GM19023 (cell line): ENCODE data around the gene CCND1.

Experiments
- ATAC-seq: cut with Tn5 transposase; IDR thresholded peaks from one replicate; pipeline ENCODE4 v1.9.1; 2021; ENCODE audit warnings: mild to moderate bottlenecking, moderate library complexity; ENCODE audit not compliant: unreplicated experiment

The CCND1 gene

DNA sequence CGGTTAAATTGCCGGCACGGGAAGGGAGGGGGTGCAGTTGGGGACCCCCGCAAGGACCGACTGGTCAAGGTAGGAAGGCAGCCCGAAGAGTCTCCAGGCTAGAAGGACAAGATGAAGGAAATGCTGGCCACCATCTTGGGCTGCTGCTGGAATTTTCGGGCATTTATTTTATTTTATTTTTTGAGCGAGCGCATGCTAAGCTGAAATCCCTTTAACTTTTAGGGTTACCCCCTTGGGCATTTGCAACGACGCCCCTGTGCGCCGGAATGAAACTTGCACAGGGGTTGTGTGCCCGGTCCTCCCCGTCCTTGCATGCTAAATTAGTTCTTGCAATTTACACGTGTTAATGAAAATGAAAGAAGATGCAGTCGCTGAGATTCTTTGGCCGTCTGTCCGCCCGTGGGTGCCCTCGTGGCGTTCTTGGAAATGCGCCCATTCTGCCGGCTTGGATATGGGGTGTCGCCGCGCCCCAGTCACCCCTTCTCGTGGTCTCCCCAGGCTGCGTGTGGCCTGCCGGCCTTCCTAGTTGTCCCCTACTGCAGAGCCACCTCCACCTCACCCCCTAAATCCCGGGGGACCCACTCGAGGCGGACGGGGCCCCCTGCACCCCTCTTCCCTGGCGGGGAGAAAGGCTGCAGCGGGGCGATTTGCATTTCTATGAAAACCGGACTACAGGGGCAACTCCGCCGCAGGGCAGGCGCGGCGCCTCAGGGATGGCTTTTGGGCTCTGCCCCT is 529 bp upstream of the CCND1 start:
- ATAC-seq = no peak

DNA sequence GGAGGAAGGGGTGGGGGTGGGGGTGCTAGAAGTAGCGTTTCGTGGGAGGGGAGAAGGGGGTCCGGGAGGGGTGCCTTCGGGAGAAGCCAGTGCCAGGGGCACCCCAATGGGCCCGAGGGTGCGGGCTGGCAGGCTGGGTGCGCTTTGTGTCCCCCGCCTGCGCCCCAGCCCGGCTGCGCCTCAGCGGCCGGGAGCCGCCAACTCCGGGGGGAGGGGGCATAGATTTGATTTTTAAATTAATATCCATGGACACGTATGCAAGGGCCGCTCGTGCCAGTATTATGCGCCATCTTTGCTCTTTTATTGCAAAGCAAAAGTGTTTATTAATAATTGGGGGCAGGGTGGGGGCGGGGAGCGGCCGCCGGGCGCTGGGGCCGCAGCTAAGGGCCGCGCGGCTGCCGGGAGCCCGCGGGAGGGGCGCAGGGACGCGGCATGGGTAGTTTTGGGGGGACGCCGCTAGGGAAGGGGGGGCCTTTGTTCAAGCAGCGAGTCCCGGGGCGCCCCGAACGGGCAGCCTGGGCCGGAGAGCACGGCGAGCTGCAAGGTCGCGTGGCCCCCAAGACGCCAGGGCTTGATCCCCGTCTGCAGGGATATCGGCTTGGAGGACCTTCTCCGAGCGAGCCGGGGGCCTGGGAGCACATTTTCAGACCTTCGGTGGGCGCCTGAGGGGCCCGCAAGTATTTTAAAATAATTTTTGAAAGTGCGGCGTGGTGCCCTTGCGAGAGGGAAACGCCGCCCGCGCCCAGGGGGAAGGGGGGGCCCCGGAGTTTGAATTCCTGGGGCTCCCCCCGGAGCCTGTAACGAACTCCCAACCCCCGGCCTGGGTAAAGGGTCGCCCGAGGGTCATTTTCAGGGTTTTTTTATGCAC is 959 bp downstream of the CCND1 start:
- ATAC-seq = no peak

DNA sequence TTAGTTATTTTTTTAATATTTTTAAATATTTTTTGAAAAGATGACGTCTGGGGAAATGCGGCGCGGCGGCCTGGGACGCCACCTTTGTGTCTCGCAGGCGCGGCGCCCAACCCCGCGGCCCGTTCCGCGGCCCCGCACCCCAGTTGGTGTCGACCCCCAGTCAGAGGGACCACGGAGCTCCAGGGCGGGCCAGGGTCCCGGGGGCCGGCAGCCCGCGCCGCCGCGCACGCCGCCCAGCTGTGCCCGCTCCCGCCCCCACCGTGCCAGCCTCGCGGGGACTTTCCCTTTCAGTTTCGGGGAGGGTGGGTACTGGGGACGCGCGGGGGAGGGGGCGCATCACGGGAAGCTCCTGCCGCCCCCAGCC is 1.6 kb downstream of the CCND1 start:
- no peak for ATAC-seq

DNA sequence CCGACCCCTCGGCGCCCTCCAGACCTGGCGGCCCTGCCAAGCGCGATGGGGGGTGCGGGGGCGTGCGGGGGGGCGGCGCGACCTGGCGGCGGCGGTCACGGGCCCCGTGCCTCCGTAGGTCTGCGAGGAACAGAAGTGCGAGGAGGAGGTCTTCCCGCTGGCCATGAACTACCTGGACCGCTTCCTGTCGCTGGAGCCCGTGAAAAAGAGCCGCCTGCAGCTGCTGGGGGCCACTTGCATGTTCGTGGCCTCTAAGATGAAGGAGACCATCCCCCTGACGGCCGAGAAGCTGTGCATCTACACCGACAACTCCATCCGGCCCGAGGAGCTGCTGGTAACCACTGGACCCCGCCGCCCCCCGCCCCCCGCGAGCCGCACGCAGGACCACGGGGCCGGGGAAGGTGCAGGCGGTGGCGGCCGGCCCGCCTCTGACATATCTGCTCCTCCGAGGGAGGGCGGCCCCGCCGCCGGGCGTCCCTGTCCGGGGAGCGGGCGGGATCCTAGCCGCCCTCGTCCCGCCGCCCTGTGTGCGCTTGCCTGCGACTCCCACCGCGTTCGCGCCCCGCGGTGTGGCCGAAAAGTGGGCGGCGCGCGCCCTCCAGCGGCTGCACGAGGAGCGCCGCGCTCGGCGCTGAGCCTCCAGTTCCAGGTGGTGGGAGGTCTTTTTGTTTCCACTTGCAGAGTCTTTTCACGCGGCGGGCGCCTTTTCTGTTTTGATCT is 2.1 kb downstream of the CCND1 start:
- no peak for ATAC-seq

DNA sequence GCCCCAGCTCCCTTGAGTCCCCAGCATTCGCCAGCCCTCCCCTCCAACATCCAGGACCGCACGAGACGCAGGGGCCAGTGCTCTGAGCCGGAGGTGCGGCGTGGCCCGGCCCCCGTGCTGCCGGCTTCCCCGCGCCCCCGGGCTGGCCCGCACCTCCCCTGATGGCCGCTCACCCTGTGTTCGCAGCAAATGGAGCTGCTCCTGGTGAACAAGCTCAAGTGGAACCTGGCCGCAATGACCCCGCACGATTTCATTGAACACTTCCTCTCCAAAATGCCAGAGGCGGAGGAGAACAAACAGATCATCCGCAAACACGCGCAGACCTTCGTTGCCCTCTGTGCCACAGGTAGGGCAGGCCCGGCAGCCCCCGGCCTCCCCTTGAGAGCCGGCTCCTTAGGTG is 2.7 kb downstream of the CCND1 start:
- ATAC-seq = no peak

DNA sequence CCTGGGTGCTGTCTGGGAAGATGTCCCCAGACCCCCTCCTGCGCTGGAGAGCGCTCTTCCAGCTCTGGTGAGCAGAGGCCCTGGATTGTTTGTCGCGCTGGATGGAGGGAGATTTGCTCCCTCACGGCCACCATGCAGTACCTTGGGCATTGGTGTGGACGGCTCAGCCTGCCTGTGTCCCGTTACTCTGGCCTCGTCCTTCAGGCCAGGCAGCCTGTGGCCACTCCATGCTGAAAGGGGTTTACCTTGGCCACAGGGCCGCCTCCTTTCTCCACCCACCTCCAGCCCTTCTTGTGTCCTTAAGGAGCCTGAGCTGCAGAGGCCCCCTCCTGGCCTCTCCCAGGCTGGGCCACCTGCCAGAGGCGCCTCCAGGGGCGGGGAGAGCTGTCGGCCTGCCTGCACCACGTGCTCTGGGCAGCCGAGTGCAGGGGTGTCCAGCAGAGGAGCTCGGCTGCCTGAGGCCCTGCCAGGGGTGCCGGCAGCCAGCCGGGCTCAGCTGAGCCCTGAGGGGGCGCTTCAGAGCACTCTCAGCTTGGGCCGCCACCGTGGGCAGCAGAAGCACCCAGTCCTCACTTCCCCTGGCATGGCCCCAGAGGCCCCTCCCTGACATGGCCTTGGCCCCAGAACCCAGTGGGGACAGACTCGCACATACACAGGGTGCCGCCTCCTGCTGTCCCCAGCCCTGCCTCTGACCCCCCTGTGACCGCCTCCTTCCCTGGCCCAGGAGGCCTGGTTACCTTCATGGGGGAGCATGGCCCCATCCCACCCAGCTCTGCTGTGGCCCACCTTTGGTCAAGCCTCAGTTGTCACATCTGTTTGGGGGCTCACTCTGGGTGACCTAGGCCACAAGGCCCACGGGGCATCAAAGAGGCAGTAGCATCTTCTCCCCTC is 3.4 kb downstream of the CCND1 start:
- no peak for ATAC-seq

DNA sequence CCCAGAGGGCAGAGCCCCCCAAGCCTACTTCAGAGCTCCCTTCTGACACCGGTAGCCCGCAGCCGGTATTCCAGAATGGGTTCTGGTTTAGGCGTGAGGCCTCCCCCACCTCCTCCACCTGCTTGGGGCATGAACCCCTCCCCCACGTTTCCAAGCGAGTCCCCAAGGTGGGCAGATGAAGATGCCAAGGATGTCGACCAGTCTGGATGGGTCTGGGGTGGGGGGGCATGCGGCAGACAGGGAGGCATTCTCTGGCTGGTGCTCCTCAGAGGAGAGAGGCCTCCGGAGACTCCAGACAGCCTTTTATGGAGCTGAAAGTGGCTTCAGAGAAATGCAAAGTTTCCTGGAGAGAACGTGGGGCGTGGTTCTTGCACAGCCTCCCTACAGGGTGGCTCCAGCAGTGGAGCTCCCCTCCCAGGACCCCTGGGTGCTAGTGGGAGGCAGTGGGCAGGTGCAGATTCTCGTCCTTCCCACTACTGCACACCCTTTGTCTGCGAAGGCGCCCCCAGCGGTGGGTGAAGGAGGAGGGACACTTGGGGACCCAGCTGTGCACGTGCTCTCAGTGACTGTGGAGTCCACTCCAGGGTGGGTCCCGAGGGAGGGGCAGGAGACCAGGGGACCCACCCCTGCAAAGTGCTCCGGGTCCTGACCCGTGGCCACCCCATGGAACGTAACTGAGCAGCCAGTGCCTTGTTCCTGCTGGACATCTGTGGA is 4.2 kb downstream of the CCND1 start:
- ATAC-seq = no peak

DNA sequence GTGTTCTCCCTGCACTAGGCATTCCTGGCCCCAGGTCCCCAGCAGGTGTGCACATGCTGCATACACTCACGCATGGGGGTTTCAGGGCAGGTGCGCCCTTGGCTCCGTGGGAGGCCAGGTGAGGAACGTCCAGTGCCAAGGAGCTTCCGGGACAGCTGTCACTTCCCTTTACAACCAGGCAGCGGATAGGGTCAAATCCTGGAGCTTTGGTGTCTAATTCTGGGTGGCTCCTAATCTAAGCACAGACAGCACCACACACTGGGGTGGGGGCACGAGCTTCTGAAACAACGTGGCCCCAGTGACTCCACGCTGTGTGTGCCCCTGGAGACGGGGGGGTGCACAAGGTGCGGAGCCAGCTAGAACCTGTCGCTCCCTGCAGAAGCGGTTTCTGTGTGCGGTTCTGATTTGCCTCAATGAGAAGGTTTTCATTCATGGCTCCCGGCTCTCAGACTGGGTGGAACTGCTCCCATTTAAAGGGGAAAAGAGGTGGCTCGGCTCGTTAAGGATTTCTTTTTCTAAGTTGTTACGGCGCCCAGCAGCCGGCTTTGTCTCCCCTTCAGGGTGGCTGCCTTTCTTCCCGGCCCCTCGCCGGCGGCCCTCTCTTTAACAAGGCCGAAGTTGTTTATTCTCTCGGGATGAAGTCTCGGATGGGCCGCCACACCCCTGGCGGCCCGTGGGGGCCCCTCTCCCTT is 5.0 kb downstream of the CCND1 start:
- ATAC-seq = no peak

DNA sequence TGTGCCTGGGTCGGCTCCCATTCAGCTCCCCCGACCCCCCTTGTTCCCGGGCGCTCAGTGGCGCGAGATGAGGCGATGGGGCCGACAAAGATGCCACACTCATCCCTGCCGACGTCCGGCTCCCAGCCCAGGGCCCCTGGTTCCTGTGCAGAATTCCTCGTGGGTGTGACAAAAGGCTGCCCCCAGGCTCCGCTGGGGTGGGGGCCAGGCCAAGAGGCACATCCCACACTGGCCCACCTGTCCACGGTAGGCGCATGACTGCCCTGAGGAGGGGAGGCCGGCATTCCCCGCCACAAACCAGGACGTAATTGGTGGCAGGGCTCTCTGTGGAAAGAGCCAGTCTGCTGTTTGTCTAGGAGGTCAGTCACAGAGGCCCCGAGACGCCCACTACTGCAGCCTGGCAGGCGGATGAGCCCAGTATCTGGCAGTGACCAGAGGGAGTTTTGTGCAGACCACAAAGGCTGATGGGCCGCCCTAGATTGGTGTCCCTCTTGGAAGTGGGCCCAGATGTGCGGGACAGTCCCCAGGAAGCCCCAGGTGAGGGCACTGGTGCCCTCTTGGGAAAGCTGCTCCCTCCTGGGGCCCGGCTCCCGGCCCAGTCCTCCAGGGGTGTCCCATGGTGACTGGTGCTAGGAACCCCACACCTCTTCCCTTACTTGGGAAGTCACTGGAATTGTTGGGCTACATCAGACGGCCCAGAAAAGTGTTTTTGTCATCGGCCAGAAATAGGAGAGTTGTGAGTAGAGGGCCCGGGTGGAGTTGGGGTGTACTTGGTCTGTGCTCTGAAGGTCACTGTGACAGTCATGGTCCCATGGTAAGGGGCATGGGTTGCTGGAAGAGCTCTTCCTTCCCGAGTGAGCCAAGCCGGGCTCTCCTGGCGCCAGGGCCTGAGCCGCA is 5.8 kb downstream of the CCND1 start:
- no peak for ATAC-seq

DNA sequence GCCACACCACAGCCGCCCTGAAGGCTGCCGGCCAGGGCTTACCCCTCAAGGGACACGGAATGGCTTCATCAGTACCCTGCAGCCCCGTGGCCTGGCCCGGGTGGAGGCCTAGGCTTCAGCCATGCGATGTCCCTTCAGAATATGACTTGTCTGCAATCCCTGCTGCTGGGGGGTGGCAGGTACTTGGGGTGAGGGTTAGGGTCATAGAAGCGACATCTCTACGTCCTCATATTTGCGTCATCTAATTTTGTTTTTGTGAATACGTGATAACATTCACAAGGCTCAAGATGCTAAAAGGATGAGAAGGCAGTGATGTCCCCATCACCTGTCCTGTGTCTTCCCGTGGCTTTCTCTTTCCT is 6.4 kb downstream of the CCND1 start:
- no peak for ATAC-seq

DNA sequence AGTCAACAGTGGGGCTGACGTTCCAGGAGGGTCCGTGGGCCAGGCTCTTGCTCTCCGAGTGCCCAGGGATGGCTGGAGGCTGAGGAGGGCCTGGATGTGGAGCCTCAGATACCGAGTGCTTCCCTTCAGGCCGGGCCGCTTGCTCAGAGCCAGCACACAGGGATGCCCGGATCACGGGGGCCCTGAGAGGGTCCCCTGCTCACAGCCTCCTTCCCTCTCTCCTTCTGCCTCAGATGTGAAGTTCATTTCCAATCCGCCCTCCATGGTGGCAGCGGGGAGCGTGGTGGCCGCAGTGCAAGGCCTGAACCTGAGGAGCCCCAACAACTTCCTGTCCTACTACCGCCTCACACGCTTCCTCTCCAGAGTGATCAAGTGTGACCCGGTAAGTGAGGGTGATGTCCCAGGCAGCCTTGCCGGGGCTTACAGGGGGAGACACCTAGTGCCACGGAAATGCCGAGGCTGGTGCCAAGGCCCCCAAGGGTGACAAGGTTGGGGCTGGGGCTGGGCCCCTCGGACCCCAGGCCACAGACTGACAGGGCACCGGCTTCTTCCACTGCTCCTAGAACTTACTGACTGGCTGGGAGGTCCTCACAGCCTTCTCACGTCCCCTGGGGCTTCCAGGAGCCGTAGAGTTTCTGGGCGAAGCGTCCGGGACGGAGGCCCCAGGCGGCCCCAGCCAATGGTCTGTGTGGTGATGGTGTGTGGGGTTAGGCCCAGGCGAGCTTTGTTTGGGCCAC is 7.0 kb downstream of the CCND1 start:
- ATAC-seq = no peak

DNA sequence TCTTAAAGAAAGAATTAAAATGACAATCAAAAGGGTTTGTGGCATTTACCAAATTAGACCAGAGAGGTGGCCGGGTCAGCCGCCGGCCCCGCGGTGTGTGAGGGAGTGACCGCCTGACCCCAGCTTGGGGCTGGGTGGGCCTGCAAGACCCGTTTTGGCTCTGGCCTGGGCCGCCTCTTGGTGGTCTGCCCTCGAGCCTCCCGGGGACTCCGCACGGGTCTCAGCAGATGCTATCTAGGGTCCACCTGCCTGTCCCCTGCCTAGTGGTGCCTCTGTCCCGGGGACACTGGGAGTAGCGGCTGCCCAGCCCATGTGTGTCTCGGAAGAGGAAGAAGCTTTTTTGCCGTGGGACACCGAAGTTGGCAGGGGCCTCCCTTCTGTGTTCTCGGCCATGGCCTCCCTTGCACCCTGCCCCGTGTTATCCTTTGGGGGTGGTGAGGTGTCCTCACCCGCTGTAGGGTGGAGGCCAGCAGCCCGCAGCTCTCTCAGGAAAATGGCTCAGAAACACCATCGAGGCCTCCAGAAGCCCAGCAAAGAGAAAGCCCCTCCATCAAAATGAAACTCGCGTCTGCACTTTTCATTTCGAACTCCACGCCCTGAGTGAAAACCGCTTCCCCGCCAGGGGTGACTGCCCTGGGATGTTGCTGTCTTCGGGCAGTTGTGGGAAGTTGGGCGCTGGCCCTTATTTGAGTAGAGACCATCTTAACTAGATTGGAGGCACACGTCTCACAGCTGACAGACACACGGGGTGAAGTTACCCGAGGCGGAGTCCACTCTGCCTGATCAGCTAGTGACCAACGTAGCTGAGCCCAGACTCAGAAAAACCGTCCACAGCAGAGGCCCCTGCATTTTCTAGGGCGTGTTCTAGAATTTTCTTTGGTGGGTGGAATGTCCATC is 8.0 kb downstream of the CCND1 start:
- ATAC-seq = no peak

DNA sequence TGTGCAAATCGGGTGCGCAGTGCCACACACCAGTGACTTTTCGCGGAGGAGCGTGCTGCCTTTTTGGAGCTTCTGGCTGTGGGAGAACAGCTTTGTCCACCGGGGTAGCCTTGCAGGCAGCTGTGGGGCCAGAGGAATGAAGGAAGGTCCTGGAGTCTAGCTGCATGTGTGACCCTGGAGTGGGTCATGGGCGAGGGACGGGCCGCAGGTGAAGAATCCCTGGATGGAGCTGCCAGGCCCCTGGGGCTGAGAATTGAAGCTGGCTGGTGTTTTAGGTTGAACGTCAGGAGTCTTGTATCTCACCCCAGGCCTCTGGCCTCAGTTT is 8.6 kb downstream of the CCND1 start:
- ATAC-seq = no peak

DNA sequence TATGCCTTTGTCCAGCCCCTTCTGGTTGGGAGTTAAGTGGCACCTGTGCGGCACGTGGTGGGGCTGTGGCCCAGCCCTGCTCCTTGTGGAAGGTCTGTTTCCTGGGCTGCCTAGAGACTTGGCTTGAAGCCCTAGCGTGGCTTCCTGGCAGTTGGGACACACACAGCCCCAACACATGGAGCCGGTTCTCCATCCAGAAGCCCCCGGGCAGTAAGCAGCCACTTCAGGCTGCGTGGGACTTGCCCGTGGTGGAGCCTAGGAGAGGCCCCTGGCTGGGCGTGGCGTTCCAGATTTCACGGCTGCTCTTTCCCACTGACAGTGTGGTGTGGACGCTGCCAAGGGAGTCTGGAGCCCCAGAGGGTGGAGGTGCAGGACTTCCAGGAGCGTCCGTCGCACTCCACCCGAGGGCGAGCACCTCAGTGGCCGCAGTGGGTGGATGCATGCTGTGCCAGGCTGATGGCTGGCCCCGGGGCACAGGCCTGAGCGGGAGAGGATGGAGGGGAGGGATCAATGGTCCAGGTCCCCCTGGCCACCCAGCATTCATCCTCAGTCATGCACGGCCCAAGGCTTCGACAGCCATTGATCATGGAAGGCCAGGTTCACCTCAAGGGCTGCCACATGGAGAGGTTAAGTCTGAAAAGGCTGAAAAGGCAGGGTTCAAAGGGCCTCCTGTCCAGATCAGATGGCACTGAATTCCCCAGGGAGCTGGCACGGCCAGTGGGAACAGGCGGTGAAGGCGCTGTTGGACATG is 9.3 kb downstream of the CCND1 start:
- no peak for ATAC-seq

DNA sequence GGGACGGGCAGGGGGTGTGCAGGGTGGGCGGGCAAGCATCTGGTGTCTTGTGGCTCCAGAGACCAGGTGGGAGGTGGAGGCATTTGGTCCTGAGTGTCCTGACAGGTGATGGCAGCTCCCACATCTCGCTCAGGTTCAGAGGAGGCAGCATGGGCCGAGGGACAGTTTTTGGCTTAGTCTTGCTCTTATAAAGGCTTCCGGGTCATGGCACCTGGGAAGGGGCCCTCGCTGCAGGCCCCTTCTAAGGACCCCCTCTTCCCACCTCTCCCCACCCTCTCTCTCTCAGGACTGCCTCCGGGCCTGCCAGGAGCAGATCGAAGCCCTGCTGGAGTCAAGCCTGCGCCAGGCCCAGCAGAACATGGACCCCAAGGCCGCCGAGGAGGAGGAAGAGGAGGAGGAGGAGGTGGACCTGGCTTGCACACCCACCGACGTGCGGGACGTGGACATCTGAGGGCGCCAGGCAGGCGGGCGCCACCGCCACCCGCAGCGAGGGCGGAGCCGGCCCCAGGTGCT is 9.9 kb downstream of the CCND1 start:
- ATAC-seq = no peak
